ENCODE data around the gene S100A6.

DNA sequence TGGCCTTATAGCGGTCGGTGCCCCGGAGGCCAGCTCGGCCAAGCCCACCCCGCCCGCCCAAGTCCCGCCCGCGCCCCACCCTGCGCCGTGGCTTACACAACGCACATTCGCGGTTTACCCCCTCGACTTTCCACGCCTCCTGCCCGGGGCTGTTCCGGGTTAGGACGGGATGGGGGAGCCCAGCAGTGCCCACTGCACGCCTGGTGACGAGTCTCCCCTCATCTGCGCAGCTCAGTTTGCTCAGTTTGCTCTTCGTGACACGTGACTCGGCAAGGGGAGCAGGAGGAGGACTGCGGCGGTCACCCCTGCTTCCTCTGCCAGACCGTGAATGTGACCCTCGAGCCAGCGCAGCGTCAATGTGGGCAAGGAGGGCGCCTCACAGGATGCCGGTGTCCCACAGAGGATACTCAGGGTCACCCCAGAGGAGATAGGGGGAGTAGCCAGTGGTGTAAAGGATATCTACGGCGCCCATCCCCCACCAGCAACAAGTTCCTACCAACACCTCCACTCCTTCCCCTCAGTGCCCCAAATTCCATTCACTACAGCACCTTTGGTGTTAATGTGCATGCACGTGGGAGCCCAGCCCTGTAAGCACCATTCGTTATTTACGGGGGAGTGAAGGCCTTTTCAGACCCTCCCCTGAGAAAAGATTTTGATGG is 350 bp upstream of the S100A6 start:
- no peak for TF ChIP-seq EZH2phosphoT487 (conservative IDR thresholded peaks at IDR 0.05; ENCODE audit: low read length)
- TF ChIP-seq, protein P1, sequence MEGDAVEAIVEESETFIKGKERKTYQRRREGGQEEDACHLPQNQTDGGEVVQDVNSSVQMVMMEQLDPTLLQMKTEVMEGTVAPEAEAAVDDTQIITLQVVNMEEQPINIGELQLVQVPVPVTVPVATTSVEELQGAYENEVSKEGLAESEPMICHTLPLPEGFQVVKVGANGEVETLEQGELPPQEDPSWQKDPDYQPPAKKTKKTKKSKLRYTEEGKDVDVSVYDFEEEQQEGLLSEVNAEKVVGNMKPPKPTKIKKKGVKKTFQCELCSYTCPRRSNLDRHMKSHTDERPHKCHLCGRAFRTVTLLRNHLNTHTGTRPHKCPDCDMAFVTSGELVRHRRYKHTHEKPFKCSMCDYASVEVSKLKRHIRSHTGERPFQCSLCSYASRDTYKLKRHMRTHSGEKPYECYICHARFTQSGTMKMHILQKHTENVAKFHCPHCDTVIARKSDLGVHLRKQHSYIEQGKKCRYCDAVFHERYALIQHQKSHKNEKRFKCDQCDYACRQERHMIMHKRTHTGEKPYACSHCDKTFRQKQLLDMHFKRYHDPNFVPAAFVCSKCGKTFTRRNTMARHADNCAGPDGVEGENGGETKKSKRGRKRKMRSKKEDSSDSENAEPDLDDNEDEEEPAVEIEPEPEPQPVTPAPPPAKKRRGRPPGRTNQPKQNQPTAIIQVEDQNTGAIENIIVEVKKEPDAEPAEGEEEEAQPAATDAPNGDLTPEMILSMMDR (IDR thresholded peaks at IDR 0.05; ENCODE audit: insufficient read depth, low read length, poor library complexity, severe bottlenecking): no peak
